Stomach smooth muscle (tissue), 2 donors: ENCODE results near the gene TNXB.

Source experiments
- H3K27ac ChIP-seq: one replicate; pipeline ENCODE4 v1.7.0; 2013; ENCODE audit warnings: mild to moderate bottlenecking, low read length, inconsistent platforms
- H3K27me3 ChIP-seq, 2 donors: one replicate each; pipeline ENCODE4 v1.7.0; 2013; ENCODE audit warnings: low read length in 2 of 2; ENCODE audit not compliant: insufficient read depth in 2 of 2, control insufficient read depth in 1 of 2
- H3K36me3 ChIP-seq, 2 donors: one replicate each; pipeline ENCODE4 v1.7.0; 2013; ENCODE audit warnings: low read length in 2 of 2; ENCODE audit not compliant: control insufficient read depth in 2 of 2, insufficient read depth in 2 of 2
- H3K4me1 ChIP-seq: one replicate; pipeline ENCODE4 v1.7.0; 2013; ENCODE audit warnings: low read length; ENCODE audit not compliant: control insufficient read depth, insufficient read depth
- H3K4me3 ChIP-seq, 2 donors: one replicate each; pipeline ENCODE4 v1.7.0; 2013; ENCODE audit warnings: low read length in 2 of 2
- H3K9ac ChIP-seq, 2 donors: one replicate each; pipeline ENCODE4 v1.7.0; 2013; ENCODE audit warnings: low read length in 2 of 2, mild to moderate bottlenecking in 1 of 2
- H3K9me3 ChIP-seq, 2 donors: one replicate each; pipeline ENCODE4 v1.7.0; 2013; ENCODE audit warnings: low read length in 2 of 2; ENCODE audit not compliant: control insufficient read depth in 2 of 2
- donor health status: healthy.
- donor health status: Pancreatic carcinoma.

TNXB gene

GRCh38 chr6:32092760-32093497 lies 16.2 kb downstream of the TNXB start:
- no peaks in the 10 kb centered on the region for H3K9me3 ChIP-seq
- peaks cover 0 to 8% of the 10 kb centered on the region in 2 donors for H3K36me3 ChIP-seq
- H3K27me3 ChIP-seq = peaks cover 22 to 33% of the 10 kb centered on the region in 2 donors
- H3K27ac ChIP-seq = peak overlapping the region; percentile 24
- no peak overlapping the region for H3K9ac ChIP-seq
- peaks cover 32% of the 10 kb centered on the region for H3K4me1 ChIP-seq
- no peak overlapping the region for H3K4me3 ChIP-seq

- no peak overlapping the region for H3K9ac ChIP-seq
- H3K27ac ChIP-seq = no peak overlapping the region
- H3K9me3 ChIP-seq = no peaks in the 10 kb centered on the region
- no peak overlapping the region for H3K4me3 ChIP-seq
- H3K27me3 ChIP-seq = peaks cover 8 to 11% of the 10 kb centered on the region in 2 donors
- H3K4me1 ChIP-seq = peaks cover 26% of the 10 kb centered on the region
- peaks cover 4 to 11% of the 10 kb centered on the region in 2 donors for H3K36me3 ChIP-seq
These were observed 19.9 kb downstream of the TNXB start for GRCh38 chr6:32089082-32089828.

GRCh38 chr6:32088487-32089049 lies 20.6 kb downstream of the TNXB start:
- Histone ChIP-seq H3K27me3 (peaks cover 8 to 11% of the 10 kb centered on the region in 2 donors), H3K4me3 (no peak overlapping the region), H3K36me3 (peaks cover 4 to 15% of the 10 kb centered on the region in 2 donors), H3K27ac (no peak overlapping the region), H3K9ac (peak overlapping the region in 1 of 2 donors; percentile 20), H3K4me1 (peaks cover 24% of the 10 kb centered on the region), H3K9me3 (no peaks in the 10 kb centered on the region)

- no peaks in the 10 kb centered on the region for H3K9me3 ChIP-seq
- H3K4me1 ChIP-seq = peaks cover 19% of the 10 kb centered on the region
- H3K36me3 ChIP-seq = peaks cover 4 to 17% of the 10 kb centered on the region in 2 donors
- H3K9ac ChIP-seq = peak overlapping the region in 1 of 2 donors; percentile 20
- peaks cover 8 to 11% of the 10 kb centered on the region in 2 donors for H3K27me3 ChIP-seq
- peak overlapping the region; percentile 31 for H3K27ac ChIP-seq
- H3K4me3 ChIP-seq = no peak overlapping the region
These were observed 21.3 kb downstream of the TNXB start for GRCh38 chr6:32087574-32088486.

GRCh38 chr6:32086661-32087573 lies 22.2 kb downstream of the TNXB start:
- Histone ChIP-seq H3K9ac (no peak overlapping the region), H3K4me3 (peak overlapping the region in 1 of 2 donors; percentile 22), H3K27me3 (peaks cover 8 to 11% of the 10 kb centered on the region in 2 donors), H3K36me3 (peaks cover 4 to 17% of the 10 kb centered on the region in 2 donors), H3K4me1 (peaks cover 16% of the 10 kb centered on the region), H3K27ac (no peak overlapping the region), H3K9me3 (no peaks in the 10 kb centered on the region)

GRCh38 chr6:32085759-32086459 lies 23.2 kb downstream of the TNXB start:
- Histone ChIP-seq H3K27me3 (peaks cover 8 to 11% of the 10 kb centered on the region in 2 donors), H3K9ac (no peak overlapping the region), H3K4me3 (no peak overlapping the region), H3K9me3 (no peaks in the 10 kb centered on the region), H3K4me1 (peaks cover 24% of the 10 kb centered on the region), H3K27ac (no peak overlapping the region), H3K36me3 (peaks cover 4 to 17% of the 10 kb centered on the region in 2 donors)

GRCh38 chr6:32084780-32085179 lies 24.4 kb downstream of the TNXB start:
- Histone ChIP-seq H3K9me3 (no peaks in the 10 kb centered on the region), H3K27me3 (peaks cover 8 to 11% of the 10 kb centered on the region in 2 donors), H3K4me1 (peaks cover 27% of the 10 kb centered on the region), H3K36me3 (peaks cover 4 to 16% of the 10 kb centered on the region in 2 donors), H3K9ac (no peak overlapping the region), H3K4me3 (no peak overlapping the region), H3K27ac (no peak overlapping the region)

GRCh38 chr6:32083812-32084768 lies 25.0 kb downstream of the TNXB start:
- Histone ChIP-seq H3K9ac (no peak overlapping the region), H3K27ac (no peak overlapping the region), H3K9me3 (no peaks in the 10 kb centered on the region), H3K27me3 (peaks cover 8 to 11% of the 10 kb centered on the region in 2 donors), H3K4me1 (peaks cover 27% of the 10 kb centered on the region), H3K4me3 (no peak overlapping the region), H3K36me3 (peaks cover 4 to 15% of the 10 kb centered on the region in 2 donors)
